ENCODE measurements around the gene SPCS2.

- TF ChIP-seq CTCF (IDR thresholded peaks at IDR 0.05) (peak; percentile 86 to 98 (median 88)), POLR2A (IDR thresholded peaks at IDR 0.05) (no peak)
These were observed 73.8 kb downstream of the SPCS2 start for GRCh38 chr11:75022759-75023396.

All from Peyer's patch (tissue), 4 donors.